ENCODE data around the gene RXFP1.
"Not testable (repeated sequence)": the region's sequence is repeated elsewhere in the genome, so short reads cannot be mapped to it uniquely, and the experiment has no call there.

The RXFP1 gene

GRCh38 chr4:158613046-158613445 lies 91.4 kb downstream of the RXFP1 start:
- no peak for DNase-seq (ENCODE audit: low read depth, low spot score)

- DNase-seq (ENCODE audit: low read depth, low spot score) = no peak
Measured at GRCh38 chr4:158617956-158618355, 96.3 kb downstream of the RXFP1 start.

- no peak for DNase-seq (ENCODE audit: low read depth, low spot score)
Measured at GRCh38 chr4:158621729-158622128, 100.0 kb downstream of the RXFP1 start.

- DNase-seq (ENCODE audit: low read depth, low spot score) = no peak
Measured at GRCh38 chr4:158622251-158622650, 100.6 kb downstream of the RXFP1 start.

DNA sequence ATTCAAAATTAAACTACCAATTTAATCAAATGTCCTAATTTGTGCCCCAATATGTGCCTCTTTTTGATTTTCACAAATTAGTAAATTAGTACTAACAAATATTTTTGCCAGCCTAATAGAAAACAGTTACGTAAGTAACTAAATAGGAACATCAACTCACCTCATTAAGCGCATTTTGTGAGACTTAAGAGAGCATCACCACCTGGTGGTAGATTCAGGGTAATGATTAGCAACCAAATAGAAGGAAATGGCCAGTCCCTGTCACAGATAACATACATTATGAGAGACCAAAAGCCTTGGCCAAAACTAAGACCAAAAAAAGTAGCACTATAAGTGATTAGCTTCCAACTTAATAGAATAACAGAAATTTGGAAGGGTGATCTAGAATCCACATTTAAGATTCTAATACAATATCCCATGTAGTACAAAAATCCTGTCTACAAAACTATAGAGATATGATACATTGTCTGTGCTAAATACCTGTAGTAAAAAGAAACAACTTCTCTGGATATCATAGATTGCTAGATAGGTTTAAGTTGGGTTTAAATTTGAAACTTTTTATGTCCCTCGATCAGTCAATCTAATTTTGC lies 103.3 kb downstream of the RXFP1 start:
- DNase-seq (ENCODE audit: low read depth, low spot score) = peak; percentile 29

- no peak for DNase-seq (ENCODE audit: low read depth, low spot score)
Measured at GRCh38 chr4:158625544-158625943, 103.9 kb downstream of the RXFP1 start.

- no peak for DNase-seq (ENCODE audit: low read depth, low spot score)
Measured at GRCh38 chr4:158630893-158631292, 109.2 kb downstream of the RXFP1 start.

DNA sequence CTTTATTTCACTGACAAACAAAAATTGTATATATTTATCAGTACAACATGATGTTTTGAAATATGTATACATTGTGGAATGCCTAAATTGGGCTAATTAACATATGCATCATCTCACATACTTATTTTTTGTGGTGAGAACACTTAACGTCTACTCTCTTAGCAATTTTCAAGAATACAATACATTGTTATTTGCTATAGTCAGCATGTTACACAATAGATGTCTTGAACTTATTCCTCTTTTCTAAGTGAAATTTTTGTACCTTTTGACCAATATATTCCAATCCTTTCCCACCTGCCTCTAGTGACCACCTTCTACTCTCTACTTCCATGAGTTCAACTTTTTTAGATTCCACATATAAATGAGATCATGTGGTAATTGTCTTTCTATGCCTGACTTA lies 114.9 kb downstream of the RXFP1 start:
- no peak for DNase-seq (ENCODE audit: low read depth, low spot score)

DNA sequence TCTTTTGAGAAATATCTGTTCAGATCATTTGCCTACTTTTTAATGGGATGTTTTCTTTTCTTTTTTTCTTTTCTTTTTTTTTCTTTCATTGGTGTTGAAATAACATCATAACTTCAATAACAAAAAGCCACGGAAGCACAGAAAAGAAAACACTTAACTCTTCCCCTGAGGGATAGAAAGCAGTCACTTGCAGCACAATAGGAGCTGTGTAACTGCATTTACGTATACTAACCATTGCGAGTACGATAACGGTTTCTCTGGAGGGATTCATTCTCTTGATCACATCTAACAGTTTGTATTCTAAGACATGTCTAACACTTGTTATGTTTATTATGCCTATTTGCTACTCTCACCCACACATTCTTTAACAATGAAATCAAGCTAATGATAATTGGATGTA lies 122.7 kb downstream of the RXFP1 start:
- DNase-seq (ENCODE audit: low read depth, low spot score) = no peak

GRCh38 chr4:158644760-158645159 lies 123.1 kb downstream of the RXFP1 start:
- no peak for DNase-seq (ENCODE audit: low read depth, low spot score)

DNA sequence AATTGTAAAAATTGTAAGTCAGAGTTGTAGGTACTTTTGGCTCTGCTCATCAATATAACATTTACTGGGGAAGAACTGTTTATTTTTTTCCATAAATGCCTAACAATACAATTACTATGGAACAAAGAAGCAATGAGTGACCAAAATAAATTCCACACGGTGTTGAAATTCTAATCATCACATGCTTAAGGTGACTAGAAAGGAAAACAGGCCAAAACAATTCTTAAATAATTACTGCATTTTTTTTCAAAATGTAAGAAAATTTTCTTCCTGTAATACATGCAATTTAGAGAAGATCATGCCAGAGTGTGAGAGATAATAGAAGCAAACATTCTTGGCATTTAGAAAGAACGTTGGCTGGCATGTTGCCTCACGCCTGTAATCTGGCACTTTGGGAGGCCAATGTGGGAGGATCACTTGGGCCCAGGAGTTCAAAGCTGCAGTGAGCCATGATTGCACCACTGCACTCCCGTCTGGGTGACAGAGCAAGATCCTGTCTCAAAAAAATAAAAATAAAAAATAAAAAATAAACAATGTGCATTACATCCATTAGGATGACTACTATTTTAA lies 127.5 kb downstream of the RXFP1 start:
- no peak for DNase-seq (ENCODE audit: low read depth, low spot score)

DNA sequence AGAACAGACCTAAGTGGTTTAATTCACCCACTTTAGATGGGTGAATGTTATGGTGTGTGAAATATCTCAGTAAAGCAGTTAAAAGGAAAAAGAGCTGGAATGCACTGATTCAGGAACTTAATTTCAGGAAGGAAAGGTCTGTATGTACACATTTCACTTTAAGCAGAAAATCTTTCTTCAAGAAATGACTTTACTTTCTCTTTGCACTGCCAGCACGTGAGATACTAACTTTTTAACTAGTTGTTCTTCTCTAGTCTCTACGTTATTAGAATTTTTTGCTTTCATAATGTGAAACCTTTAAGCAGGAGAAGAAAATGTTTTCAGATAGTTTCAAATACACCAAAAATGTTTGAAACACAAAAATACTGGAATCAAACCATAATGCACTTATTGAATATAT lies 131.2 kb downstream of the RXFP1 start:
- no peak for DNase-seq (ENCODE audit: low read depth, low spot score)

DNA sequence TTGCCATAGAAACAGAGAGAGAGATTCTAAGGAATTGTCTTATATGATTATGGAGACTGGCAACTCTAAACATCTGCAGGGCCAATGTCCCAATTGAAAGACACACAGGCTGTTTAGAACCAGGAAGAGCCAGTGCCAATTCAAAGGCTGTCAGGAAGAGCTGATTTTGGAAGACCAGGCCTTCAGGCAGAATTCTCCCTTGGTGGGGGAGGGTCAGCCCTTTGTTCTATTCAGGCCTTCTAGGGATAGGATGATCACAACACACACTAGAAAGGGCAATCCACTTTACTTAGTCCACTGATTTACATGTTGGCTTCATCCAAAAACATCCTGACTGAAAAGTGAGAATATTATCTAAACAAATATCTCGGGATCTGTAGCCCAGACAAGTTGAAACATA lies 134.8 kb downstream of the RXFP1 start:
- no peak for DNase-seq (ENCODE audit: low read depth, low spot score)

DNA sequence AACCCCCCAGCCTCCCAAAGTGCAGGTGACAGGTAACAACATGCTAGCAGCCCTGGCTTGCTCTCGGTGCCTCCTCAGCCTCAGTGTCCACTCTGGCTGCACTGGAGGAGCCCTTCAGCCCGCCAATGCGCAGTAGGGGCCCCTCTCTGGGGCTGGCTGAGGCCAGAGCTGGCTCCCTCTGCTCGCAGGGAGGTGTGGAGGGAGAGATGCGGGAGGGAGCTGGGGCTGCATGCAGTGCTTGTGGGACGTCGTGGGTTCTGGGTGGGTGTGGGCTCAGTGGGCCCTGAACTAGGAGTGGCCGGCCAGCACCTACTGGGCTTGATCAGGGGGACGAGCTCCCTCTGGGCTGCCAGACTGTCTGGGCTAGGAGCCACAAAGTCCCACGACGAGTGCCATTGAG lies 135.6 kb downstream of the RXFP1 start:
- DNase-seq (ENCODE audit: low read depth, low spot score) = no peak

DNA sequence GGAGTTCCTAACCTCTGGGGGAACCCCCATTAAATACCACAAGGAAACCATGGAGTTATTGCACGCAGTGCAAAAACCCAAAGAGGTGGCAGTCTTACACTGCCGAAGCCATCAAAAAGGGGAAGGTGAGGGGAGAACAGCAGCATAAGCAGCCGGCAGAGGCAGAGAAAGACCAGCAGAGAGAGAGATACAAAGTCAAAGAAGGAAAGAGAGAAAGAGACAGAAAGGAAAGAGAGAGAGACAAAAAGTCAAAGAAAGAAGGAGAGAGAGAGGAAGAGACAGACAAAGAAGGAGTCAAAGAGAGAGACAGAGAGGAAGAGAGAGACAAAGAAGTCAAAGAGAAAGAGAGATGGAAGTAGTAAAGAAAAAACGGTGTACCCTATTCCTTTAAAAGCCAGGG lies 141.6 kb downstream of the RXFP1 start:
- DNase-seq (ENCODE audit: low read depth, low spot score) = not testable (repeated sequence)

DNA sequence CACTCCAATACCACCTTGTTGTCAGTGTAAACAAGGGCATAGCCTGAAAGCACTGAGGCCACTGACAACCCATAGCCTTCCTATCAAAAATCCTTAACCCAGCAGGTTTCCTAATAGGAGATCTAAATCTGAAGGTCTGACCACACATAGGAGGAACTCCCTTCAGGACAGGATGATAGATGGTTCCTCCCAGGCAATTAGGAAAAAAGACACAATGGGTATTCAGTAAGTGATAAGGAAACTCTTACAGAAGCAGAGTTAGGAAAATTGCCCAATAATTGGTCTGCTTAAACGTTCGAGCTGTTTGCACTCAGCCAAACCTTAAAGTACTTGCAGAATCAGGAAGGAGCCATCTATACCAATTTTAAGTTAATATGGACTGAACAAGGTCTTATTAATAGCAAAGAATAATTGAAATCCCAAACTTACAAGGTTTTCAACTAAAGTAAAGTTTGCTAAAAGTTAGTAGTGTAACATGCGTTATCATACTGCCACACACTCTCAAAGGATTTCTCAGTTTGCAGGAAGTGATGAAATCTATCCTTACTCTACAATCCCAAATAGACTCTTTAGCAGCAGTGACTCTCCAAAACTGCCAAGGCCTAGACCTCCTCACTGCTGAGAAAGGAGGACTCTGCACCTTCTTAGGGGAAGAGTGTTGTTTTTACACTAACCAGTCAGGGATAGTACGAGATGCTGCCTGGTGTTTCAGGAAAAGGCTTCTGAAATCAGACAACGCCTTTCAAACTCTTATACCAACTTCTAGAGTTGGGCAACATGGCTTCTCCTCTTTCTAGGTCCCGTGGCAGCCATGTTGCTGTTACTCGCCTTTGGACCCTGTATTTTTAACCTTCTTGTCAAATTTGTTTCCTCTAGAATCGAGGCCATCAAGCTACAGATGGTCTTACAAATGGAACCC lies 142.3 kb downstream of the RXFP1 start:
- DNase-seq (ENCODE audit: low read depth, low spot score) = not testable (repeated sequence)

- no peak for DNase-seq (ENCODE audit: low read depth, low spot score)
Measured at GRCh38 chr4:158664806-158665205, 143.1 kb downstream of the RXFP1 start.

DNA sequence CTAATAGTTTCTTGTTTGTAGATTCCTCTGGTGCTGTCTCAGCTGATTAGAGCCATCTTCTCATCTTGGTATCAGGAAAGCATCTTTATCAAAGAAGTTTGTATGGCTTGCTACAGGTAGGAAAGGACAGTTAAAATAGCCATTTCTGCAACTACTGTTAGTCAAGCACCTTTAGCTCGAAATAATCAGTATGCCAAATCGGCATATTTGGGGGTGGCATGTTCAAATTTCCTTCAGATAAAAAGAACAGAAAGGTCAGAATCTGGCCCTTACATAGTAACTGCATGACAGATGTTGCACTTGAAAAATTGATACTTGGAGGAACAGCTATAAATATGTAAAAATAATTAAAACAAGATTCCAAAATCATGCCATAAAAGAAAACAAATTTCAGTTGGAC lies 145.2 kb downstream of the RXFP1 start:
- no peak for DNase-seq (ENCODE audit: low read depth, low spot score)

DNA sequence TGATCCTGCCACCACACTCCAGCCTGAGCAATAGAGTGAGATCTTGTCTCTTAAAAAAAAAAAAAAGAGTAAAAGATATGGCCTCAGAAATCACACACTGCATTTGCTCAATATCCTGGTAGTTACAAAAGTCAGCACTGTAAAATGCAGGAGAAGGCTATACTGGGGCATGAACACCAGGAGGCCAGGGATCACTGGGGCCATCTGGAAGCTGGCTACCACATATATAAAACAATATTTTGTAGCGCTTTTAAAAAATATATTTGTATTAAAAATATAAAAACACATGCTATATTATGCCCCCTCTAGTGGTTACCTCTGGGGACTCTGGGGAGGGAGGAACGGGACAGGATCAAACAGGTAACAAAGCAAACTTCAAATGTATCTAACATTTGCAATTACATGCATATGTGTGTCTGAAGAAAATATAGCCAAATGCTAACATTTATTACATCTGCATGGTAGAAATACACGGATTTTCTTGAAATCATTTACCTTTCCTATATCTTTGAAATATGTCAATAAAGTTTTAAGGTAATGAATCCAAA lies 146.0 kb downstream of the RXFP1 start:
- DNase-seq (ENCODE audit: low read depth, low spot score) = no peak

- no peak for DNase-seq (ENCODE audit: low read depth, low spot score)
Measured at GRCh38 chr4:158669310-158669709, 147.6 kb downstream of the RXFP1 start.

DNA sequence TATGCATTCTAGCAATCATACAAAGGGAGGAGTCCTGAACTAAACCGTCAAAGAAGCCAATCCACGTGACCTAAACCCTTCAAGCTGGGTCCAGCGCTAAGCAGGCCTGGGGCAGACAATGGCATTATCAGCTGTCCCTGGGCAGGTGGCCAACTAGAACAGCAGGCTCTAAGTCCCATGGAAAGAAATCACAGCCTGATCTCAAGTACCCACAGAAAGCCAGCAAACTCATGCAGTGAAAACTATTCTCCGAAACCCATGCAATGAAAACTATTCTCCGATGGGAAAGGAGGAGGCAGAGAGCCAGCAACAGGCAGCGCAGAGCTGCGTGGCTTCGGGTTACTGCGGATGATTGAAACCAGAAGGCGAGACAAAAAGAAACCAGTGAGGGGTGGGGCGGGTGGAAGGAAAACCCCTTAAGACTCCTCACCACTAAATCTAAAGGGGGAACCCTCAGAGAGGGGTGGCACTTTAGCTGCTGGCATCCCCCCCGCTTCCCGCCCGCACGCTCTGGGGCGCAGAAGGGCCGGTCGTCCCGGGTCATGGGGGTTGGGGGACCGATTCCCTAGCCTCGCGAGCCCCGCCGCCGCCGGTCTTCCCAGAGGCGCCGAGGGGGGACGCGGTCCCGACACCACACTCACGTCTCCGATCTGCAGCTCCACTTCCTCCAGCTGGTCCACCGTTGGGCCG lies 149.4 kb downstream of the RXFP1 start:
- DNase-seq (ENCODE audit: low read depth, low spot score) = peak; percentile 47

DNA sequence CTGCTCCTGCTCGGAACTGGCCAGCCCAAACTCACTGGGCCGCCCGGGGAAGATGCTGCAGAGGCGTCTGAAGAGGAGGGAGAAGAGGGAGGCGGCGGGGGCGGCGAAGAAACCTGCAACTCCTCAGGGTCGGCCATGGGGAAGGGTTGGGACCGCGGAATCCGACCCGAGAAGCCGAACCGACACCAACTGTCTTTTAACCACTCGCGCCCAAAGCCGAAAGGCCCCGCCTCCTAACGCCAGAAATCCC lies 149.9 kb downstream of the RXFP1 start, which contains the start of gene C4orf46:
TSS of gene C4orf46 (minus strand) at position 223 of the 250 bp plus-strand sequence. CDS start at position 137, 86 bp downstream.
- DNase-seq (ENCODE audit: low read depth, low spot score) = no peak

All from brain pericyte (primary cell).